Measurements from ENCODE around the gene ADCY5.

The ADCY5 gene

DNA sequence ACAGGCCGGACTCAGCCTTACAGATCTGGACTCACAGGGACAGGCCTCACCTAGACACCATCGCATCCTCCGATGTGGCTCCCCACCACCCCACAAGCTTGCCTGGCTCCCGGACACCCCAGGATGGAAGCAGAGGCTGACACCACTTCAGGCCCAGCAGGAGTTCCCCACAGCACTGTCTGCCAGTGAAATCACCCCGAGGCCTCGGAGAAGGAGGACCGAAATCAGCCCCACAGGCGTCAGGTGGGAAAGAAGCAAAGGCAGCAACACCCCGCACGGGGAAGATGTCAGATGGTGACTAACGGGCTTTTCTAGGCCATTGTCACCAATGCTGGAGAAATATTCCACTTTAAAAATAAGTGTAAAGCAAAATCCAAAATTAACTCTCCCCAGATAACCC is 18.6 kb downstream of the ADCY5 start:
- Mint-ChIP-seq H3K4me3 (no peak overlapping the region), H3K27ac (no peak overlapping the region), H3K27me3 (peaks cover 12% of the 10 kb centered on the region), H3K4me1 (no peaks in the 10 kb centered on the region), H3K36me3 (no peaks in the 10 kb centered on the region), H3K9me3 (no peaks in the 10 kb centered on the region)
- DNase-seq (ENCODE audit: low spot score in 2 of 2) = no peak
- no peak for ATAC-seq (ENCODE audit: low read depth)

- no peak for ATAC-seq (ENCODE audit: low read depth)
- H3K36me3 Mint-ChIP-seq = no peaks in the 10 kb centered on the region
- H3K4me3 Mint-ChIP-seq = no peak overlapping the region
- H3K4me1 Mint-ChIP-seq = no peaks in the 10 kb centered on the region
- no peaks in the 10 kb centered on the region for H3K9me3 Mint-ChIP-seq
- DNase-seq (ENCODE audit: low spot score in 2 of 2) = no peak
- no peak overlapping the region for H3K27ac Mint-ChIP-seq
- H3K27me3 Mint-ChIP-seq = peaks cover 12% of the 10 kb centered on the region
These were observed 19.3 kb downstream of the ADCY5 start for GRCh38 chr3:123429362-123430125.

DNA sequence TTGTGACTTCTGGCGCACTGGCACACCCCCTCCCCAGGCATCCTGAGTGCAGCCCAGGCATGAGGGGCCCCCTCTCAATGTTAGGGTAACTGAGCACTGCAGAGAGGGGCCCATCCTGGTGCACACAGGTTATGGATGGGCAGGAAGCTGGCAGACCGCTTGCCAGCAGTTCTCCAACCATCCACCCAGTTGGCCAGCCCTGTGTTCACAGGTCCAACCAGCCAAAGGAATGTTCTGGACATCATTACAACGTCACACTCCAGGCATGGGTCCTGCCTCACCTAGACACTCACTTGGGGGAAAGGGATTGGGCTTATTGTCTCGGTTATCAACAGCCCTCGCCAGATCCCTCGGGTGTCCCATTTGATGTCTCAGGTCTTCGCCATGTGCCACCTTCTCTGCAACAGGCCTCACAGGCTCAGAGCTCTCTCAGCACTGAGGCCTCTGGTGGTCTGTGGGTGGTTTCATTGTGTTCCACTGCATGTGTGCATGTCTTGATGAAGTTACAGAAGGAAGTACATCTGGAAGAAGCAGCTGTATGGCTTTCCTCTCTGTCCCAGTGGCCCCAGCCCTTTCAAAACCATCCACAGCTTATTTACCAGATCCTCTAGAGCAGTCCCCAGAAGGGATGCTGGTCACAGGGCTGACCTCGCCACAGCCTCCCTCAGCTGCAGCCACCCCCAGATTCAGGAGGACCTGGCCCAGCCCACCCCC is 23.7 kb downstream of the ADCY5 start:
- peaks cover 8% of the 10 kb centered on the region for H3K27me3 Mint-ChIP-seq
- H3K4me1 Mint-ChIP-seq = no peaks in the 10 kb centered on the region
- no peak overlapping the region for H3K4me3 Mint-ChIP-seq
- H3K27ac Mint-ChIP-seq = no peak overlapping the region
- DNase-seq (ENCODE audit: low spot score in 2 of 2) = no peak
- ATAC-seq (ENCODE audit: low read depth) = no peak
- no peaks in the 10 kb centered on the region for H3K36me3 Mint-ChIP-seq
- H3K9me3 Mint-ChIP-seq = no peaks in the 10 kb centered on the region

DNA sequence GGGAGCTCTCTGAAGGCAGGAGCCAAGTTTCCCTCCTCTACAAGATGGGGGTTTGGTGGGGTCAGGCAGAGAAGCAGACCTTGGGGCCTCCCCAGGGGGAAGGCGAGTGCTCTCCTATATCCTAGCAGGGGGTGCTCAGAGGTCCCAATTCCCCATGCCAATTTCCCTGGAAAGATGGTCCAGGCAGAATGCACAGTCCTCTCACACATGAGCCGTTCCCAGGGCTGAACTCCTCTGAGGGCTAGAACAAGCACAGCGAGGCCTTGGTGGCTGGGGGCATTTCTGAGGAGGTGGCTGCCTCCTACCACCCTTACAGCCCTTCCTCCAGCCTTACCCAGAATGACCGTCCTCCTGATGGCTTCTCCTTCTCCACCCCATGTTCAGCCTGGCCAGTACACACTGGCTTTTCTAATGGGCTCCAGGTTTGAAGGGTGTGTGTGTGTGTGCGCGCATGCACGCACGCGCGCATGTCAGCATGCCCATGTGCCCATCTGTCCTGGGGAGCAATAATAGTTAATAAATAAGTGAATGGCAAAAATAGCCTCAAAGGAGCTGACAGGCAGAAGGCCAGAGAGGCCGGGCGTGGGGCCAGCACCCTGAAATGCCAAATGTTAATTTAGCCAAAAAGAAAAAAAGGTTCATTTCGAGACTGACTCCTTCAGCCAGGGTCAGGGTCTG is 24.4 kb downstream of the ADCY5 start:
- Mint-ChIP-seq H3K4me1 (no peaks in the 10 kb centered on the region), H3K9me3 (no peaks in the 10 kb centered on the region), H3K36me3 (no peaks in the 10 kb centered on the region), H3K4me3 (no peak overlapping the region), H3K27ac (no peak overlapping the region), H3K27me3 (peaks cover 10% of the 10 kb centered on the region)
- no peak for DNase-seq (ENCODE audit: low spot score in 2 of 2)
- ATAC-seq (ENCODE audit: low read depth) = no peak

GRCh38 chr3:123423806-123424205 is 25.1 kb downstream of the ADCY5 start:
- Mint-ChIP-seq H3K4me3 (no peak overlapping the region), H3K9me3 (no peaks in the 10 kb centered on the region), H3K27me3 (peaks cover 10% of the 10 kb centered on the region), H3K4me1 (no peaks in the 10 kb centered on the region), H3K36me3 (no peaks in the 10 kb centered on the region), H3K27ac (no peak overlapping the region)
- ATAC-seq (ENCODE audit: low read depth) (no peak), DNase-seq (ENCODE audit: low spot score in 2 of 2) (no peak)

DNA sequence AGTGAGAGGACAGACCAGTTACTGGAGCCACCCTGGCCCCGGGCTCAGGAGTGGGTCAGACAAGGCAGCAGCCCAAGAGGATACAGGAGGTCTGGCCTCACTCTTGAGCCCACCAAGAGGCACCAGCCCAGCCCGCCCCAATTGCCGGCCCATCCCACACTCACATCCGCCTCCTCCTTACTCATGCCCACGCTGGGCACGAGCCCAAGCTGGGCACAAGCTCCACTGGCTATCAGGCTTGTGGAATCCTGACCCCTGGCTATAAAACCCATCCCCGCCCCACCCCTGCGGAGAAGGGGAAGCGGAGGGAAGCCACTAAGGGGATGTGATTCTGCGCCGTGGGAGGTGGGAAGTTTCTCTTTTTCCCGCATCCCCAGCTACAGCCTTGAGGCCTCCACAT is 25.9 kb downstream of the ADCY5 start:
- peaks cover 10% of the 10 kb centered on the region for H3K27me3 Mint-ChIP-seq
- DNase-seq (ENCODE audit: low spot score in 2 of 2) (no peak), ATAC-seq (ENCODE audit: low read depth) (no peak)
- H3K4me3 Mint-ChIP-seq = no peak overlapping the region
- no peaks in the 10 kb centered on the region for H3K36me3 Mint-ChIP-seq
- no peaks in the 10 kb centered on the region for H3K4me1 Mint-ChIP-seq
- H3K9me3 Mint-ChIP-seq = no peaks in the 10 kb centered on the region
- no peak overlapping the region for H3K27ac Mint-ChIP-seq

DNA sequence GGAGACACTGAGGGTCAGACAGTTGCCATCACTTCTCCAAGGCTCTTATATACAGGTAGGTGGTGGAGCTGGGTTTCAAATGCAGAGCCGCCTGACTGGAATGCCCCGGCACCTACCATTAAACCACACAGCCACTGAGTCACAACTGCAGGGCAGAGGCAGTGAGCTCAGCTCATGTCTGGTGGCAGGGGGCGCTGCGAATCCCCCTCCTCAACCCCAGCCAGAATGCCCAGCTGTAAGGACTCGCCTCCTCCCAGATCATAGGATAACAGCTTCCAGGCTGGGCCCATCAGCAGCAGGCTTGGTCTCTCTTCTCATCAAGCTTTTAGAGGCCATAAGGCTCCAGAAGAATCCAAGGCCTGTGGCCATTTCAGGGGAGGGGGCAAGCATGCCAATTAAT is 26.4 kb downstream of the ADCY5 start:
- ATAC-seq (ENCODE audit: low read depth) = no peak
- H3K27ac Mint-ChIP-seq = no peak overlapping the region
- DNase-seq (ENCODE audit: low spot score in 2 of 2) = no peak
- no peaks in the 10 kb centered on the region for H3K4me1 Mint-ChIP-seq
- H3K4me3 Mint-ChIP-seq = no peak overlapping the region
- H3K27me3 Mint-ChIP-seq = peaks cover 10% of the 10 kb centered on the region
- no peaks in the 10 kb centered on the region for H3K9me3 Mint-ChIP-seq
- no peaks in the 10 kb centered on the region for H3K36me3 Mint-ChIP-seq

GRCh38 chr3:123421353-123422174 is 27.3 kb downstream of the ADCY5 start:
- ATAC-seq (ENCODE audit: low read depth) = no peak
- Mint-ChIP-seq H3K36me3 (no peaks in the 10 kb centered on the region), H3K9me3 (no peaks in the 10 kb centered on the region), H3K27ac (no peak overlapping the region), H3K27me3 (peaks cover 6% of the 10 kb centered on the region), H3K4me1 (no peaks in the 10 kb centered on the region), H3K4me3 (no peak overlapping the region)
- no peak for DNase-seq (ENCODE audit: low spot score in 2 of 2)

DNA sequence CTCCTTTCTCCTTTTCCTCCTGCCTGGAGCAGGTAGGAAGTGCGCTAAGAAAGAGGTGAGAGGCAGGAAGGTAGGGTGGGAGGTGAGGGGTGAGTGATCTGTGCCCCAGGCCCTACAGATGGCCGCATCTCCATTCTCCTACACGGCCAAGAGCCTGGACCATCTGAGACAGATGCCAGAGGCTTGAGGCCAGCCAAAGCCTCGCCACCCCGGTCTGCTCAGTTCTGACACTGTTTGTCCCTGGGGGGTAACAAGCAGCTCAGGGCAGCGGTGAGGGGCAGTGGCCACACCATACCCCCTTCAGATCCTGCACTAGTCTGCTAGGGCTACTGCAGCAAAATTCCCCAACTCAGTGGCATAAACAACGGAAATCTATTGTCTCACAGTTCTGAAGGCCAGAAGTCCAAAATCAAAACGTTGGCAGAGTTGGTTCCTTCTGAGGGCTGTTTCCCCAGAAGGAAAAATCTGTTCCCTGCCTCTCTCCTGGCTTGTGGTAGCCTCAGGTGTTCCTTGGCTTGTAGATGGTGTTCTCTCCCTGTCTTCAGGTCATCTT is 28.4 kb downstream of the ADCY5 start:
- peaks cover 6% of the 10 kb centered on the region for H3K27me3 Mint-ChIP-seq
- no peaks in the 10 kb centered on the region for H3K4me1 Mint-ChIP-seq
- no peak overlapping the region for H3K4me3 Mint-ChIP-seq
- DNase-seq (ENCODE audit: low spot score in 2 of 2) = no peak
- no peaks in the 10 kb centered on the region for H3K36me3 Mint-ChIP-seq
- H3K27ac Mint-ChIP-seq = no peak overlapping the region
- no peaks in the 10 kb centered on the region for H3K9me3 Mint-ChIP-seq
- ATAC-seq (ENCODE audit: low read depth) = no peak

GRCh38 chr3:123419850-123420297 is 29.0 kb downstream of the ADCY5 start:
- Mint-ChIP-seq H3K27ac (no peak overlapping the region), H3K9me3 (no peaks in the 10 kb centered on the region), H3K4me1 (no peaks in the 10 kb centered on the region), H3K27me3 (peaks cover 6% of the 10 kb centered on the region), H3K4me3 (no peak overlapping the region), H3K36me3 (no peaks in the 10 kb centered on the region)
- ATAC-seq (ENCODE audit: low read depth) = no peak
- DNase-seq (ENCODE audit: low spot score in 2 of 2) = no peak

- no peaks in the 10 kb centered on the region for H3K4me1 Mint-ChIP-seq
- no peak for DNase-seq (ENCODE audit: low spot score in 2 of 2)
- ATAC-seq (ENCODE audit: low read depth) = no peak
- no peak overlapping the region for H3K4me3 Mint-ChIP-seq
- H3K9me3 Mint-ChIP-seq = no peaks in the 10 kb centered on the region
- H3K36me3 Mint-ChIP-seq = no peaks in the 10 kb centered on the region
- no peak overlapping the region for H3K27ac Mint-ChIP-seq
- peaks cover 6% of the 10 kb centered on the region for H3K27me3 Mint-ChIP-seq
These were observed 29.6 kb downstream of the ADCY5 start for GRCh38 chr3:123419181-123419849.

- Mint-ChIP-seq H3K27me3 (peaks cover 6% of the 10 kb centered on the region), H3K27ac (no peak overlapping the region), H3K9me3 (no peaks in the 10 kb centered on the region), H3K36me3 (no peaks in the 10 kb centered on the region), H3K4me3 (no peak overlapping the region), H3K4me1 (no peaks in the 10 kb centered on the region)
- no peak for DNase-seq (ENCODE audit: low spot score in 2 of 2)
- ATAC-seq (ENCODE audit: low read depth) = no peak
These were observed 32.2 kb downstream of the ADCY5 start for GRCh38 chr3:123416647-123417046.

DNA sequence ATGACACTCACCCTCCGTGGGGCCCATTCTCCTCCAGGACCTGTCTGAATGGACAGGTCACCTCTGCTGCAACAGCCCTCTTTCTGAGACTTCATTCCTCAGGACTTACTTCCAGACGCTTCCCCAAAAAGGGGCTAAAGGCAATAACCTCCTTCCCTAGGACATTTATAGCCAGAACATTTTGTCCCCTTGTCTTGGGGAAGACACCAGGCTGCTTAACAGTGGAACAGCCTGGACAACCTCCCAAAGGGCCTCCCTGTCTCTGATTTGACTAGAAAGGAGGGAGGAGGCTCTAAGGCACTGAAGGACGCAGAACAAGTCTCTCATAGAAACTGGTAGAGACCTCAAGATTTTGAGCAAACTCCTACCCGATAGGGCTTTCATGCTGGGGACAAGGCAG is 32.7 kb downstream of the ADCY5 start:
- Mint-ChIP-seq H3K27ac (no peak overlapping the region), H3K4me1 (no peaks in the 10 kb centered on the region), H3K27me3 (peaks cover 6% of the 10 kb centered on the region), H3K4me3 (no peak overlapping the region), H3K36me3 (no peaks in the 10 kb centered on the region), H3K9me3 (no peaks in the 10 kb centered on the region)
- ATAC-seq (ENCODE audit: low read depth) (no peak), DNase-seq (ENCODE audit: low spot score in 2 of 2) (no peak)
